Ectodermal cell (in vitro differentiated cells): Measurements from ENCODE around the gene NTF3.
"Not testable (repeated sequence)": the region's sequence is repeated elsewhere in the genome, so short reads cannot be mapped to it uniquely, and the experiment has no call there.

ENCODE experiments used
- H3K27ac ChIP-seq: 2 replicates; pipeline ENCODE4 v1.7.0; 2013; ENCODE audit warnings: mild to moderate bottlenecking, low read depth, low read length; ENCODE audit not compliant: insufficient read depth, poor library complexity, severe bottlenecking
- H3K27me3 ChIP-seq: 2 replicates; pipeline ENCODE4 v1.7.0; 2013; ENCODE audit warnings: mild to moderate bottlenecking, low read length; ENCODE audit not compliant: insufficient read depth, control insufficient read depth, poor library complexity, severe bottlenecking
- H3K36me3 ChIP-seq: one replicate; pipeline ENCODE4 v1.7.0; 2013; ENCODE audit warnings: low read length; ENCODE audit not compliant: control insufficient read depth, insufficient read depth
- H3K4me1 ChIP-seq: one replicate; pipeline ENCODE4 v1.7.0; 2013; ENCODE audit warnings: low read length; ENCODE audit not compliant: control insufficient read depth, insufficient read depth
- H3K4me3 ChIP-seq: 2 replicates; pipeline ENCODE4 v1.7.0; 2013; ENCODE audit warnings: low read depth, low read length, control low read depth; ENCODE audit not compliant: insufficient read depth
- H3K9me3 ChIP-seq: 2 replicates; pipeline ENCODE4 v1.7.0; 2013; ENCODE audit warnings: mild to moderate bottlenecking, low read length, moderate library complexity; ENCODE audit not compliant: control insufficient read depth
- WGBS, 2 experiments: methylation state at CpG; one replicate each; pipeline ENCODE4 v1.1.7; 2013; ENCODE audit warnings: missing lambda C conversion rate in 2 of 2; 5-methylcytosine and 5-hydroxymethylcytosine counted together

Gene NTF3

DNA sequence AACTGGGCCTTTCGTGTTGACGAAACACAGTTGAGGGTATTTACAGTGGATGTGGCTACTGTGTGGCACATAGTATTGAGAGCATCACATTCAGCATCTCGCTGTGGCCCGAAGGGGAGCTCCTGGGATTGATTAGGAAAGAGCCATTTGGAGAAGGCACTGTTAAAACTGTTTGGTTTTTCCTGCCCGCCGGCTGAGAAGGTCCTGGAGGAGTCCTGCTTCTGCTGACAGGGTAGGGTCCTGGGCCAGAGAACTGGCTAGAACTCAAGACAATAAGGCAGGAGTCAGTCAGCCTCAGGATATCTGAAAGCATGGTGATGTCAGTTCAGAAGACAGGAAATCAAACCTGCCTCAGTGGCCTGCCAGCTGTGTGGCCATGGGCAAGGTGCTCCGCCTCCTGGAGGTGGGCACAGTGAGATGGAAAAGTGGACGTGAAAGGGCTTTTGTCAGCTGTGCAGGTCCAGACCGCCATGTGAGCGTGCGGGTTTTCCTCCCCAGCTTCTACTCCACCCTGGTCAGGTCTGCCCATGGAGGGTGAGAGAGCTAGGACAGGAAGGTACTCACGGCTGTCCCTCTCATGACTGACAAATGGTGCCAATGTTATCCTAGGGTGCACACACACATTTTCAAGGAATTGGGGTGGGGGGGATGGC, 92.3 kb downstream of the NTF3 start:
- WGBS, 2 experiments: 96 to 98% methylated on average over 12 of the region's 12 CpGs
- no peaks in the 10 kb centered on the region for H3K4me1 ChIP-seq
- H3K36me3 ChIP-seq: no peaks in the 10 kb centered on the region
- H3K27me3 ChIP-seq: no peaks in the 10 kb centered on the region
- no peak overlapping the region for H3K27ac ChIP-seq
- H3K9me3 ChIP-seq: no peaks in the 10 kb centered on the region
- no peak overlapping the region for H3K4me3 ChIP-seq

- WGBS, 2 experiments: 94 to 95% methylated on average over 15 of the region's 15 CpGs
- Histone ChIP-seq H3K4me1 (no peaks in the 10 kb centered on the region), H3K9me3 (no peaks in the 10 kb centered on the region), H3K36me3 (no peaks in the 10 kb centered on the region), H3K27ac (no peak overlapping the region), H3K4me3 (no peak overlapping the region), H3K27me3 (no peaks in the 10 kb centered on the region)
Measured at GRCh38 chr12:5524769-5525436, 93.0 kb downstream of the NTF3 start.

DNA sequence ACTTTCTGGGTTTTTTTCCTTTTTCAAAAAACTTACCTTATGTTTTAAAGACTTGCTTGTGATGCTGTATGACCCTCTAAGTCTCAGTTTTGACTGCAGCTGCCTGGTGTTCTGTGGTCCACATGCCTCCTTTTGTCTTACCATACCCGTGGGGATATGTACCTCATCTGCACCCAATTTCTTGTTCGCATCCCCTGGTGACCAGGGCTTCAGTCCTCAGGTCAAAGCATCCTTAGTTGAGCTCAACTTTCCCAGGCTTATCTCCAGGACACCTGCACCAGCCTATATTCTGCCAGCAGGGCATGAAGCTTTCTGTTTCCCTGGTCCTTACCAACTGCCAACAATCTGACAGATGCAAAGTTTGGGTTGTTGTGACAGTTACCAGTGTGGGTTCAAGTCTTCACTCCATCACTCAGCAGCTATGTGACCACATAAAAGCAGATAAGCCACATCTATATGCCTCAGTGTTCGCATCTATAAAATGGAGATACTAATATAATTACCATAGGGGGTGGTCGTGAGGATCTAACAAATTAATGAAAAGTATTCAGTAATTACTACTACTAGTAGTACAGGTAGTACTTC, 94.0 kb downstream of the NTF3 start:
- no peak overlapping the region for H3K4me3 ChIP-seq
- H3K36me3 ChIP-seq: no peaks in the 10 kb centered on the region
- H3K27ac ChIP-seq: no peak overlapping the region
- H3K27me3 ChIP-seq: no peaks in the 10 kb centered on the region
- H3K9me3 ChIP-seq: no peaks in the 10 kb centered on the region
- H3K4me1 ChIP-seq: no peaks in the 10 kb centered on the region
- whole genome bisulfite sequencing, 2 experiments: 92 to 94% methylated on average over 2 of the region's 4 CpGs

DNA sequence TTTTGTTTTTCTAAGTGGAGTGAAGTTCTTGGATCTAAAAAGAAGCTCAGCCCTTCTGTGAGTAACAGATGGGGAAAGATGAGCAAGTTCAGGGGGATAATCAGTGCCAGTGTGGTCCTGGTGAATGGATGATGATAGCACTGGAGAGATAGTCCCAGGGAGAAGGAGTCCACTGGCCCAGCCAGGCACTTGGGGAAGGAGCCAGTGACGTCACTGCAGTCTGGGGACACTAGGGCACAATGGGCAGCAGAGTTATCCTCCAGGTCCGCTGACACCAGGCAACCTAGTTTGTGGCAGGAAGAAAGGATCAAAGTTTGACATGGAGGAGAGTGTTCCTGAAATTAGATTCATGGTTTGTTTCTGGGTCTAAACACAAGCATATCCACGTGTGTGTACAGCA, 101.5 kb downstream of the NTF3 start:
- 63% methylated on average over 3 of the region's 3 CpGs for WGBS, 2 experiments
- no peaks in the 10 kb centered on the region for H3K36me3 ChIP-seq
- H3K4me1 ChIP-seq: no peaks in the 10 kb centered on the region
- H3K9me3 ChIP-seq: no peaks in the 10 kb centered on the region
- H3K27ac ChIP-seq: no peak overlapping the region
- H3K27me3 ChIP-seq: no peaks in the 10 kb centered on the region
- no peak overlapping the region for H3K4me3 ChIP-seq

- 94 to 95% methylated on average over 10 of the region's 10 CpGs for WGBS, 2 experiments
Measured at GRCh38 chr12:5534426-5535199, 102.7 kb downstream of the NTF3 start.

DNA sequence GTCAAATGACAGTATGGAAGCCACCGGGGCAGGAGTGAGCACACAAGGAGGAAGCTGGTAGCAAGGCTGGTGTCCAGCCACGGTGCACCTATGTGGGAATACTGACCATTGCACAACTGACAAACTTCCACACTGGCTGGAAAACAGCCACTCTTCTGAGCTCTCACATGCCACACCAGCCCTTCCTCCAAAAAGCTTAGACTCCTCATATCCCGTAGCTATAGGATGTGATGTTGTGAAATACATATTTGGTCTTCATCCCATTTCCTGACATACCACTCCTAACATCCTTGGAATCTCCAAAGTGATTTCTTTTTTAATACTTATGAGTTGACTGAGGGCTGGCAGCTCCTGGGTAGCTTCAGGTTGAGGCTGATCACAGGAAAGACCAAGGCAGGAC, 103.6 kb downstream of the NTF3 start:
- Histone ChIP-seq H3K4me1 (no peaks in the 10 kb centered on the region), H3K4me3 (no peak overlapping the region), H3K27me3 (no peaks in the 10 kb centered on the region), H3K27ac (no peak overlapping the region), H3K36me3 (no peaks in the 10 kb centered on the region), H3K9me3 (no peaks in the 10 kb centered on the region)
- WGBS, 2 experiments: 95 to 96% methylated on average over 2 to 3 of the region's 3 CpGs

More at GRCh38 chr12:5534426-5535199, 102.7 kb downstream of the NTF3 start:
- no peaks in the 10 kb centered on the region for H3K4me1 ChIP-seq
- H3K9me3 ChIP-seq: no peaks in the 10 kb centered on the region
- no peaks in the 10 kb centered on the region for H3K27me3 ChIP-seq
- no peak overlapping the region for H3K27ac ChIP-seq
- no peaks in the 10 kb centered on the region for H3K36me3 ChIP-seq
- H3K4me3 ChIP-seq: no peak overlapping the region

DNA sequence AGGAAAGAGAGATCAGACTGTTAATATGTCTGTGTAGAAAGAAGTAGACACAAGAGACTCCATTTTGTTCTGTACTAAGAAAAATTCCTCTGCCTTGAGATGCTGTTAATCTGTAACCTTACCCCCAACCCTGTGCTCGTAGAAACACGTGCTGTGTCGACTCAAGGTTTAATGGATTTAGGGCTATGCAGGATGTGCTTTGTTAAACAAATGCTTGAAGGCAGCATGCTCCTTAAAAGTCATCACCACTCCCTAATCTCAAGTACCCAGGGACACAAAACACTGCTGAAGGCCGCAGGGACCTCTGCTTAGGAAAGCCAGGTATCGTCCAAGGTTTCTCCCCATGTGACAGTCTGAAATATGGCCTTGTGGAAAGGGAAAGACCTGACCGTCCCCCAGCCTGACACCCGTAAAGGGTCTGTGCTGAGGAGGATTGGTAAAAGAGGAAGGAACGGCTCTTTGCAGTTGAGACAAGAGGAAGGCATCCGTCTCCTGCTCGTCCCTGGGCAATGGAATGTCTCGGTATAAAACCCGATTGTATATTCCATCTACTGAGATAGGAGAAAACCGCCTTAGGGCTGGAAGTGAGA, 105.2 kb downstream of the NTF3 start:
- WGBS, 2 experiments: 60 to 75% methylated on average over 10 to 13 of the region's 13 CpGs
- H3K36me3 ChIP-seq, H3K27ac ChIP-seq: not testable (repeated sequence)

GRCh38 chr12:5537771-5538170, 105.9 kb downstream of the NTF3 start:
- no peaks in the 10 kb centered on the region for H3K36me3 ChIP-seq
- no peak overlapping the region for H3K27ac ChIP-seq
- no peaks in the 10 kb centered on the region for H3K27me3 ChIP-seq
- H3K9me3 ChIP-seq: no peaks in the 10 kb centered on the region
- 87 to 95% methylated on average over 5 to 6 of the region's 8 CpGs for WGBS, 2 experiments
- no peak overlapping the region for H3K4me3 ChIP-seq
- H3K4me1 ChIP-seq: no peaks in the 10 kb centered on the region

More for the DNA sequence above, 105.2 kb downstream of the NTF3 start:
- H3K27me3 ChIP-seq, H3K4me1 ChIP-seq, H3K9me3 ChIP-seq, H3K4me3 ChIP-seq: not testable (repeated sequence)
